Tibial nerve (tissue), 4 donors: ENCODE results near the gene MXRA5.

Source experiments
- EP300 ChIP-seq, 2 donors: sonication (generic); formaldehyde crosslinking; IDR thresholded peaks; one replicate each; pipeline ENCODE4 v1.6.1; 2017; ENCODE audit warnings: antibody characterized with exemption in 2 of 2, mild to moderate bottlenecking in 1 of 2
- POLR2A ChIP-seq, 2 donors: fragments of 450-650 bp; IDR thresholded peaks; one replicate each; pipeline ENCODE4 v1.6.1; 2017; ENCODE audit warnings: antibody characterized with exemption in 2 of 2, mild to moderate bottlenecking in 2 of 2, moderate library complexity in 2 of 2
- TF ChIP-seq, protein P1 (sequence below), 5 experiments: fragments of 200-600 bp in 3 of 5; fragments of 450-650 bp in 2 of 5; sonication (generic) in 3 of 5; IDR thresholded peaks; one replicate each; pipeline ENCODE4 v1.5.1; 2016 to 2019; ENCODE audit warnings: antibody characterized with exemption in 5 of 5, mild to moderate bottlenecking in 3 of 5, moderate library complexity in 2 of 5

DNA sequence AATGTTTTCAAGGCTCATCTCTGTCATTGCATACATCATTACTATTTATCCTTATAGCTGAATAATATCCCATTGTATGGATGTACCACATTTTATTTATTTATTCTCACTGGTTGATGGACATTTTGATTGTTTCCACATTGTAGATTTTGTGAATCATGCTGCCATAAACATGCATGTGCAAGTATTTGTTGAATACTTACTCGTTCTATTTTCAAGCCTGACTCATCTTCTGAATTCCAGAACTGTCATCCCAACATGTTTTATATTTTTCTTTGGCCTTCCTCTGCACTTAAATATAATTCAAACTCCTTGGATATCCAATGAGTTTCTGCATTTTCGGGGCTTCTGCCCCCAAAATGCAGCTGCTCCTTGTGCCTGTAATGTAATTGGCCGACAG, 77.6 kb downstream of the MXRA5 start:
- TF ChIP-seq POLR2A (IDR thresholded peaks at IDR 0.05) (no peak), EP300 (IDR thresholded peaks at IDR 0.05) (no peak)
- TF ChIP-seq, protein P1, sequence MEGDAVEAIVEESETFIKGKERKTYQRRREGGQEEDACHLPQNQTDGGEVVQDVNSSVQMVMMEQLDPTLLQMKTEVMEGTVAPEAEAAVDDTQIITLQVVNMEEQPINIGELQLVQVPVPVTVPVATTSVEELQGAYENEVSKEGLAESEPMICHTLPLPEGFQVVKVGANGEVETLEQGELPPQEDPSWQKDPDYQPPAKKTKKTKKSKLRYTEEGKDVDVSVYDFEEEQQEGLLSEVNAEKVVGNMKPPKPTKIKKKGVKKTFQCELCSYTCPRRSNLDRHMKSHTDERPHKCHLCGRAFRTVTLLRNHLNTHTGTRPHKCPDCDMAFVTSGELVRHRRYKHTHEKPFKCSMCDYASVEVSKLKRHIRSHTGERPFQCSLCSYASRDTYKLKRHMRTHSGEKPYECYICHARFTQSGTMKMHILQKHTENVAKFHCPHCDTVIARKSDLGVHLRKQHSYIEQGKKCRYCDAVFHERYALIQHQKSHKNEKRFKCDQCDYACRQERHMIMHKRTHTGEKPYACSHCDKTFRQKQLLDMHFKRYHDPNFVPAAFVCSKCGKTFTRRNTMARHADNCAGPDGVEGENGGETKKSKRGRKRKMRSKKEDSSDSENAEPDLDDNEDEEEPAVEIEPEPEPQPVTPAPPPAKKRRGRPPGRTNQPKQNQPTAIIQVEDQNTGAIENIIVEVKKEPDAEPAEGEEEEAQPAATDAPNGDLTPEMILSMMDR (IDR thresholded peaks at IDR 0.05): no peak
